Cardiac fibroblast (primary cell): ENCODE measurements around the gene PRKCSH.
"Not testable (repeated sequence)": the region's sequence is repeated elsewhere in the genome, so short reads cannot be mapped to it uniquely, and the experiment has no call there.

Experiments
- DNase-seq, 2 donors: peaks; one replicate each; pipeline versions ENCODE4 v3.0.0 to v3.0.0-alpha.2; 2010; ENCODE audit warnings: low read depth in 2 of 2
- H3K4me3 ChIP-seq, 2 donors: replicated peaks in 1 of 2; 1 replicate in 1 of 2; 2 replicates in 1 of 2; pipeline ENCODE4 v1.5.1; 2011; ENCODE audit warnings: low read depth in 2 of 2, low read length in 2 of 2, mild to moderate bottlenecking in 2 of 2, moderate library complexity in 1 of 2
- TF ChIP-seq, protein P1 (sequence below): IDR thresholded peaks from one replicate; pipeline ENCODE4 v1.5.1; 2011; ENCODE audit warnings: low read depth, mild to moderate bottlenecking, low read length, inconsistent platforms

Gene PRKCSH

DNA sequence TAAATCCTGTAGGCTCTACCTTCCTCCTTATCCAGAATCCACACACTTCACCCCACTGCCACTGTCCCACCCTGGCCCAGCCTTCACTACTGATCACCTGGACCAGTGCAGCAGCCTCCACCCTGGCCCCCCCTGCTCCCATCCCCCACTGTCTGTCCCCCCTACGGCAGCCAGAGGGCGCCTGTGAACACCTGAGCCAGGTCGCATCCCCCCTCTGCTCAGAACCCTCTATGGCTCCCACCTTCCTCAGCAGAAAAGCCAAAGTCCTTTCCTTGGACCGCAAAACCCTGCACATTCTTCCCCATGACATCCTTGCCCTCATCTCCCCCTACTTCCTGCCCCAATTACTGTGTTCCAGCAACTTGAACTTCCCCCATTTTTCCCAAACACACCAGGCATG, 24.8 kb downstream of the PRKCSH start:
- DNase-seq, result no peak
- TF ChIP-seq, protein P1, sequence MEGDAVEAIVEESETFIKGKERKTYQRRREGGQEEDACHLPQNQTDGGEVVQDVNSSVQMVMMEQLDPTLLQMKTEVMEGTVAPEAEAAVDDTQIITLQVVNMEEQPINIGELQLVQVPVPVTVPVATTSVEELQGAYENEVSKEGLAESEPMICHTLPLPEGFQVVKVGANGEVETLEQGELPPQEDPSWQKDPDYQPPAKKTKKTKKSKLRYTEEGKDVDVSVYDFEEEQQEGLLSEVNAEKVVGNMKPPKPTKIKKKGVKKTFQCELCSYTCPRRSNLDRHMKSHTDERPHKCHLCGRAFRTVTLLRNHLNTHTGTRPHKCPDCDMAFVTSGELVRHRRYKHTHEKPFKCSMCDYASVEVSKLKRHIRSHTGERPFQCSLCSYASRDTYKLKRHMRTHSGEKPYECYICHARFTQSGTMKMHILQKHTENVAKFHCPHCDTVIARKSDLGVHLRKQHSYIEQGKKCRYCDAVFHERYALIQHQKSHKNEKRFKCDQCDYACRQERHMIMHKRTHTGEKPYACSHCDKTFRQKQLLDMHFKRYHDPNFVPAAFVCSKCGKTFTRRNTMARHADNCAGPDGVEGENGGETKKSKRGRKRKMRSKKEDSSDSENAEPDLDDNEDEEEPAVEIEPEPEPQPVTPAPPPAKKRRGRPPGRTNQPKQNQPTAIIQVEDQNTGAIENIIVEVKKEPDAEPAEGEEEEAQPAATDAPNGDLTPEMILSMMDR, result peak; percentile 32
- H3K4me3 ChIP-seq, result no peak overlapping the region

DNA sequence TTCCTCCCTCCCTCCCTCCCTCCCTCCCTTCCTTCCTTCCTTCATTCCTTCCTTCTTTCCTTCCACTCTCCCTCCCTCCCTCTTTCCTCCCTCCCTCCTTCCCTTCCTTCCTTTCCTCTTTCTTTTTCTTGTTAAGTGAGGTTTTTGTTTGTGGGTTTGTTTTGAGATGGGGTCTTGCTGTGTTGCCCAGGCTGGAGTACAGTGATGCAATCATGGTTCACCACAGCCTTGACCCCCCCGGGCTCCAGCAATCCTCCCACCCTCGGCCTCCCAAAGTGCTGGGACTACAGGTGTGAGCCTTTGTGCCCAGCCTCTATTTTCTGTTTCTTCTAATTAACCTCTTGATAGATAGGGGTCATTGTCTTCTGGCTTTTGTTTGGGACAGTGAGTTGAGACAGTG, 26.0 kb downstream of the PRKCSH start:
- H3K4me3 ChIP-seq, result no peak overlapping the region
- no peak for DNase-seq
- TF ChIP-seq, protein P1, result no peak

DNA sequence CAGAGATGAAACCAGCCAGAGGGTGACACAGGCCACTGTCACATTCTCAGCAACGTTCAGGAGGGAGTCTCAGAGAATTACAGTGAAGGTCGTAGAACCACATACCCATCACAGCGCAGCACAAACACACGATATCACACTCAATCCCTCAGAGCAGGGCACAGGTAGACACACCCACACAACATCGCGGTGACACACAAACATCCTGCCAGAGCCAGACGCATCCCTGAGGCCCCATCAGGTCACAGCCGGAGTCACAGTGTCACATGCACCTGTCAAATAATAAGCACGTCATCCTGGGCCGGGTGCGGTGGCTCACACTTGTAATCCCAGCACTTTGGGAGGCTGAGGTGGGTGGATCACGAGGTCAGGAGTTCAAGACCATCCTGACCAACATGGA, 28.0 kb downstream of the PRKCSH start:
- no peak overlapping the region for H3K4me3 ChIP-seq
- no peak for DNase-seq
- TF ChIP-seq, protein P1, result no peak

DNA sequence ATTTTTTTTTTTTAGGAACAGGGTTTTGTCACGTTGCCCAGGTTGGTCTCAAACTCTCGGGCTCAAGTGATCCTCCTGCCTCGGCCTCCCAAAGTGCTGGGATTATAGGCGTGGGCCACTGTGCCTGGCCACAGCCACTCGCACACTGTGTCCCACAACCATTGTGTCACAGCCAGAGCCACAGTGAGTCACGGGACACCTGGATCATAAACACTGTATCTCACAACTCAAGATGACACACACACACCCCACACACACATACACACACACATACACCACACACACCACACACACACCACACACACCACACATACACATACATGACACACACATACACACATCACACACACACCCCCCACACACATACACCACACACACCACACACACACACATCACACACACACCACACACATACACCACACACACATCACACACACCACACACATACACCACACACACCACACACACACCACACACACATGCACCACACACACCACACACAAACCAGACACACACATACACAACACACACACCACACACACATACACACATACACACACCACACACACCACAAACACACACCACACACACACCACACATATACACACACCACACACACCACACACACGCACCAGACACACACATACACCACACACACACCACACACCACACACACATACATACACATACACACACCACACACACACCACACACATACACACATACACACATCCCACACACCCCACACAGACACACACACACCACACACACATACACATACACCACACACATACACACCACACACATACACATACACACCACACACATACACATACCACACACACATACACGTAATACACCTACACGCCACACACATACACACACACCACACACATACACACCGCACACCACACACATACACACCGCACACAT, 29.2 kb downstream of the PRKCSH start:
- no peak overlapping the region for H3K4me3 ChIP-seq
- DNase-seq, result no peak
- TF ChIP-seq, protein P1, result no peak

DNA sequence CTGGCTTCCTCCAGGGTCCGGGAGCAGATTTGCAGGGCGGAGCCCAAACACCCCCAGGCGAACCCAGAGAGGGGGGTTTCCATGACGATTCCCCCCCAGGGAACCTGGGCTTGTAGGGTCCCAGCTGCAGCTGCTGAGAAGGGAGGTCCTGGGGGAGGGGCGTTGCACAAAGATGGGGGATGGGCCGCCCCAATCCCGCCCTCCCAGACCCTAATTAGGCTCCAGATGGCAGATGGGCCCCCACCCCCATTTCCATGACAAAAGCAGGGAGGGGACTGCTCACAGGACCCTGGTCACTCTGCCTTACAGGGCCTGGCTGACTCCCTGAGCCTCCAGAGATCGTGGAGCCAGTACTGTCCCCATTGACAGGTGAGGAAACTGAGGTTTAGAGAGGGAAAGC, 30.2 kb downstream of the PRKCSH start:
- TF ChIP-seq, protein P1, result no peak
- H3K4me3 ChIP-seq, result no peak overlapping the region
- DNase-seq, result no peak

DNA sequence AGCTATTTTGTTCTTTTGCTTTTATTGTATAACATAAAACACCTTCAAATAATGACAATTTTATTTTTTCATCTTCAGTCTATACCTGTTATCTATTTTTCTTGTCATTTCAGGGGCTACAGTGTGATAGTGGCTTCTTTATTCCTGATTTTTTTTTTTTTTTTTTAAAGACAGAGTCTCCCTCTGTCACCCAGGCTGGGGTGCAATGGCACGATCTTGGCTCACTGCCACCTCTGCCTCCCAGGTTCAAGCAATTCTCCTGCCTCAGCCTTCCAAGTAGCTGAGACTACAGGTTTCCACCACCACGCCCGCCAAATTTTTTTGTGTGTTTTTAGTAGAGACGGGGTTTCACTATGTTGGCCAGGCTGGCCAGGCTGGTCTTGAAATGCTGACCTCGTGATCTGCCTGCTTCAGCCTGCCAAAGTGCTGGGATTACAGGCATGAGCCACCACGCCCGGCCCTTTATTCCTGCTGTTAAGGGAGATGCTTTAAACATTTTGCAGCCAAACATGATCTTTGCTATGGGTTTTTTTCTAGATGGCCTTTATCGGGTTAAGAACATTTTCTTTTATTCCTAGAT, 32.9 kb downstream of the PRKCSH start:
- H3K4me3 ChIP-seq, DNase-seq: not testable (repeated sequence)

DNA sequence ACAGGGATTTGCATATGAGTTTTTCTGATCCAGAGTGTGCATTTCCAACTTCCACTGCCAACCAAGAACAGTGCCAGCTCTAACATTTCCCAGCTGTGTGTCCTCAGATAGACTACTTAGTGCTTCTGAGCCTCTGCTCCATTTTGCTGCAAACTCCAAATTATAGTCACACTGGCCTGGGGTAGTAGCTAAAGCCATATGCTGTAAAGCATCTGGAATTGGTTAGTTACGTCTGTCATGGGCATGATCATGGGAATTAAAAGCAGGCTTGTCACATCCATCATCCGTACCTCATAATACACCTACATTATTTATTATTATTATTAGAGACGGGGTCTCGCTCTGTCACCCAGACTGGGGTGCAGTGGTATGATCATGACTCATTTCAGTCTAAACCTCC, 38.3 kb downstream of the PRKCSH start:
- TF ChIP-seq, protein P1, result no peak

DNA sequence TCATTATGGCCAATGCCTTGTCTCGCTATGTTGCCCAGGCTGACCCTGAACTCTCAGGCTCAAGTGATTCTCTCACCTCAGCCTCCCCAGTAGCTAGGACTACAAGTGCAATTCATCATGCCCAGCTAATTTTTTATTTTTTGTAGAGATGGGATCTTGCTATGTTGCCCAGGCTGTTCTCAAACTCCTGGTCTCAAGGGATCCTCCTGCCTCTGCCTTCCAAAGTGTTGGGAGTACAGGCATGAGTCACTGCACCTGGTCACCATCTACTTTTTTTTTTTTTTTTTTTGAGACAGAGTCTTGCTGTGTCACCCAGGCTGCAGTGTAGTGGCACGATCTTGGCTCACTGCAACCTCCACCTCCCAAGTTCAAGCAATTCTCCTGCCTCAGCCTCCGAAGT, 39.9 kb downstream of the PRKCSH start:
- DNase-seq, H3K4me3 ChIP-seq: not testable (repeated sequence)

More for the DNA sequence above, 38.3 kb downstream of the PRKCSH start:
- H3K4me3 ChIP-seq, result no peak overlapping the region
- DNase-seq, result no peak
